ENCODE measurements around the gene SUCLG2.

DNA sequence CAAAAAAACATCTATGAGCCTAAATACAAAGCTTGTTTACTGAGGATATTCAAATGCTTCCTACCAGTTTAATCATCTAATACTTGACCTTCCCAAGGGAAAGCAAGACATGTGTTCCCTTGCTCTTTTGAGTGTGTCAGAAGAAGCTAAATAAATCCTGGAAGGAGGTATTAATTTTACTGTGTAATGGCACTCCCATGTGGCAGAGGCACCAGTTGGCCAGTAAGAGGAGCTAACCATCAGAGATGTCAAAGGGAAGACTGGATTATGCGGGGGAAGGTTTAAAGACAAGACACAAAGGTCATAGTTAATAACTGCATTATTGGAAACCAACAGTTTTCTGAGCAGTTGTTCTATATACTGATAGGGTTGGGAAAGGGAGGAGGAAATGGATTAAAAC lies 125.1 kb downstream of the SUCLG2 start:
- TF ChIP-seq CTCF (conservative IDR thresholded peaks at IDR 0.05) (no peak), ZFX (IDR thresholded peaks at IDR 0.05) (no peak)

Measured in C4-2B (cell line).